ENCODE results near the gene TIGD2.

GRCh38 chr4:89137231-89137630 lies 25.9 kb downstream of the TIGD2 start:
- TF ChIP-seq, protein P1, sequence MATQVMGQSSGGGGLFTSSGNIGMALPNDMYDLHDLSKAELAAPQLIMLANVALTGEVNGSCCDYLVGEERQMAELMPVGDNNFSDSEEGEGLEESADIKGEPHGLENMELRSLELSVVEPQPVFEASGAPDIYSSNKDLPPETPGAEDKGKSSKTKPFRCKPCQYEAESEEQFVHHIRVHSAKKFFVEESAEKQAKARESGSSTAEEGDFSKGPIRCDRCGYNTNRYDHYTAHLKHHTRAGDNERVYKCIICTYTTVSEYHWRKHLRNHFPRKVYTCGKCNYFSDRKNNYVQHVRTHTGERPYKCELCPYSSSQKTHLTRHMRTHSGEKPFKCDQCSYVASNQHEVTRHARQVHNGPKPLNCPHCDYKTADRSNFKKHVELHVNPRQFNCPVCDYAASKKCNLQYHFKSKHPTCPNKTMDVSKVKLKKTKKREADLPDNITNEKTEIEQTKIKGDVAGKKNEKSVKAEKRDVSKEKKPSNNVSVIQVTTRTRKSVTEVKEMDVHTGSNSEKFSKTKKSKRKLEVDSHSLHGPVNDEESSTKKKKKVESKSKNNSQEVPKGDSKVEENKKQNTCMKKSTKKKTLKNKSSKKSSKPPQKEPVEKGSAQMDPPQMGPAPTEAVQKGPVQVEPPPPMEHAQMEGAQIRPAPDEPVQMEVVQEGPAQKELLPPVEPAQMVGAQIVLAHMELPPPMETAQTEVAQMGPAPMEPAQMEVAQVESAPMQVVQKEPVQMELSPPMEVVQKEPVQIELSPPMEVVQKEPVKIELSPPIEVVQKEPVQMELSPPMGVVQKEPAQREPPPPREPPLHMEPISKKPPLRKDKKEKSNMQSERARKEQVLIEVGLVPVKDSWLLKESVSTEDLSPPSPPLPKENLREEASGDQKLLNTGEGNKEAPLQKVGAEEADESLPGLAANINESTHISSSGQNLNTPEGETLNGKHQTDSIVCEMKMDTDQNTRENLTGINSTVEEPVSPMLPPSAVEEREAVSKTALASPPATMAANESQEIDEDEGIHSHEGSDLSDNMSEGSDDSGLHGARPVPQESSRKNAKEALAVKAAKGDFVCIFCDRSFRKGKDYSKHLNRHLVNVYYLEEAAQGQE (IDR thresholded peaks at IDR 0.05; ENCODE audit: borderline replicate concordance) = no peak
- TF ChIP-seq, protein P1 (CRISPR knock-in tag; IDR thresholded peaks at IDR 0.05; ENCODE audit: low read depth) = no peak
- TF ChIP-seq NFIC (IDR thresholded peaks at IDR 0.05) (no peak), TRIM28 (IDR thresholded peaks at IDR 0.05) (no peak), ZNF407 (IDR thresholded peaks at IDR 0.05; ENCODE audit: low read depth) (no peak), ZBED1 (IDR thresholded peaks at IDR 0.05) (no peak), KLF10 (CRISPR knock-in tag; IDR thresholded peaks at IDR 0.05) (no peak)
- TF ChIP-seq, protein P2, sequence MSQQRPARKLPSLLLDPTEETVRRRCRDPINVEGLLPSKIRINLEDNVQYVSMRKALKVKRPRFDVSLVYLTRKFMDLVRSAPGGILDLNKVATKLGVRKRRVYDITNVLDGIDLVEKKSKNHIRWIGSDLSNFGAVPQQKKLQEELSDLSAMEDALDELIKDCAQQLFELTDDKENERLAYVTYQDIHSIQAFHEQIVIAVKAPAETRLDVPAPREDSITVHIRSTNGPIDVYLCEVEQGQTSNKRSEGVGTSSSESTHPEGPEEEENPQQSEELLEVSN (IDR thresholded peaks at IDR 0.05; ENCODE audit: borderline replicate concordance in 1 of 2, extremely low read depth in 1 of 2, insufficient read depth in 1 of 2, insufficient read length in 1 of 2, low read depth in 1 of 2, low read length in 1 of 2, poor library complexity in 1 of 2, severe bottlenecking in 1 of 2) = no peak
